DND-41 (cell line): ENCODE data around the gene USB1.

Experiments
- ATAC-seq: fragments of 200-7000 bp; cut with Tn5 transposase; 3 replicates; pipeline ENCODE4 v1.9.1; 2021; ENCODE audit warnings: low read depth; ENCODE audit not compliant: insufficient read depth
- DNase-seq: peaks from one replicate; pipeline ENCODE4 v3.0.0-alpha.2; 2020
- H2AFZ ChIP-seq: 2 replicates; pipeline ENCODE4 v1.6.0; 2012; ENCODE audit warnings: low read depth, low read length
- H3K27ac ChIP-seq: 2 replicates; pipeline ENCODE4 v1.5.1; 2012; ENCODE audit warnings: low read length, inconsistent platforms
- H3K27me3 ChIP-seq: fragments of 200-600 bp; sonication (generic); 2 replicates; pipeline ENCODE4 v1.6.0; 2012; ENCODE audit warnings: low read length, mild to moderate bottlenecking, inconsistent platforms; ENCODE audit not compliant: insufficient read depth, poor library complexity
- H3K36me3 ChIP-seq: 2 replicates; pipeline ENCODE4 v1.5.1; 2012; ENCODE audit warnings: low read length, inconsistent platforms; ENCODE audit not compliant: insufficient read depth
- H3K4me1 ChIP-seq: 2 replicates; pipeline ENCODE4 v1.5.1; 2012; ENCODE audit warnings: mild to moderate bottlenecking, low read length; ENCODE audit not compliant: insufficient read depth
- H3K4me2 ChIP-seq: 2 replicates; pipeline ENCODE4 v1.6.0; 2012; ENCODE audit warnings: mild to moderate bottlenecking, moderate library complexity, low read length, inconsistent platforms; ENCODE audit not compliant: insufficient read depth
- H3K4me3 ChIP-seq, 2 experiments: fragments of 200-600 bp in 1 of 2; shearing (Covaris generic) in 1 of 2; 2 replicates each; pipeline ENCODE4 v1.5.1; 2012 to 2016; ENCODE audit warnings: inconsistent platforms in 2 of 2, low read length in 2 of 2, mild to moderate bottlenecking in 2 of 2, low read depth in 1 of 2, moderate library complexity in 1 of 2
- H3K79me2 ChIP-seq: 2 replicates; pipeline ENCODE4 v1.6.0; 2012; ENCODE audit warnings: low read length, inconsistent platforms; ENCODE audit not compliant: insufficient read depth
- H3K9ac ChIP-seq: 2 replicates; pipeline ENCODE4 v1.6.0; 2012; ENCODE audit warnings: low read depth, mild to moderate bottlenecking, inconsistent platforms, low read length, moderate library complexity
- H3K9me3 ChIP-seq: 2 replicates; pipeline ENCODE4 v1.5.1; 2012; ENCODE audit warnings: low read length, moderate library complexity, mild to moderate bottlenecking, inconsistent platforms; ENCODE audit not compliant: insufficient read depth, severe bottlenecking
- H4K20me1 ChIP-seq: 2 replicates; pipeline ENCODE4 v1.6.0; 2012; ENCODE audit warnings: low read length; ENCODE audit not compliant: insufficient read depth
- CTCF ChIP-seq: IDR thresholded peaks from 2 replicates; pipeline ENCODE4 v1.5.1; 2012; ENCODE audit warnings: borderline replicate concordance, low read length, moderate library complexity, mild to moderate bottlenecking; ENCODE audit not compliant: poor library complexity, severe bottlenecking; ENCODE audit errors: extremely low read depth
- EZH2 ChIP-seq: IDR thresholded peaks from 3 replicates; pipeline ENCODE4 v1.6.1; 2012; ENCODE audit warnings: borderline replicate concordance, low read depth, mild to moderate bottlenecking, moderate library complexity, low read length, inconsistent platforms; ENCODE audit not compliant: severe bottlenecking

Gene USB1

GRCh38 chr16:58040945-58041627 is 39.9 kb downstream of the USB1 start:
- no peaks in the 10 kb centered on the region for H3K79me2 ChIP-seq
- no peaks in the 10 kb centered on the region; the same call in 1 of the 2 replicates for H4K20me1 ChIP-seq
- H3K4me2 ChIP-seq, result no peak overlapping the region
- DNase-seq, result no peak
- TF ChIP-seq CTCF, result no peak
- no peak for TF ChIP-seq EZH2
- H3K9ac ChIP-seq, result no peak overlapping the region
- ATAC-seq, result no peak
- no peak overlapping the region for H2AFZ ChIP-seq
- no peak overlapping the region for H3K27ac ChIP-seq
- no peaks in the 10 kb centered on the region for H3K36me3 ChIP-seq
- no peak overlapping the region for H3K4me3 ChIP-seq
- H3K9me3 ChIP-seq, result no peaks in the 10 kb centered on the region
- no peaks in the 10 kb centered on the region for H3K27me3 ChIP-seq
- H3K4me1 ChIP-seq, result no peaks in the 10 kb centered on the region

- H2AFZ ChIP-seq, result no peak overlapping the region
- no peaks in the 10 kb centered on the region; the same call in 1 of the 2 replicates for H4K20me1 ChIP-seq
- H3K79me2 ChIP-seq, result no peaks in the 10 kb centered on the region
- H3K27ac ChIP-seq, result no peak overlapping the region
- no peaks in the 10 kb centered on the region for H3K4me1 ChIP-seq
- no peaks in the 10 kb centered on the region for H3K9me3 ChIP-seq
- no peak overlapping the region for H3K9ac ChIP-seq
- TF ChIP-seq CTCF (no peak), EZH2 (no peak)
- no peak overlapping the region for H3K4me3 ChIP-seq
- H3K4me2 ChIP-seq, result no peak overlapping the region
- ATAC-seq, result no peak
- H3K27me3 ChIP-seq, result no peaks in the 10 kb centered on the region
- no peak for DNase-seq
- H3K36me3 ChIP-seq, result no peaks in the 10 kb centered on the region
These were observed 40.4 kb downstream of the USB1 start for GRCh38 chr16:58041628-58041955.

- H3K4me3 ChIP-seq, result no peak overlapping the region
- no peaks in the 10 kb centered on the region for H3K36me3 ChIP-seq
- H3K79me2 ChIP-seq, result no peaks in the 10 kb centered on the region
- TF ChIP-seq EZH2 (no peak), CTCF (no peak)
- no peaks in the 10 kb centered on the region for H3K27me3 ChIP-seq
- H3K27ac ChIP-seq, result no peak overlapping the region
- no peaks in the 10 kb centered on the region for H3K4me1 ChIP-seq
- H2AFZ ChIP-seq, result no peak overlapping the region
- H3K4me2 ChIP-seq, result no peak overlapping the region
- no peaks in the 10 kb centered on the region; the same call in 1 of the 2 replicates for H4K20me1 ChIP-seq
- no peak for ATAC-seq
- DNase-seq, result no peak
- H3K9me3 ChIP-seq, result no peaks in the 10 kb centered on the region
- no peak overlapping the region for H3K9ac ChIP-seq
These were observed 41.0 kb downstream of the USB1 start for GRCh38 chr16:58042001-58042885.
